K562 (cell line): ENCODE results near the gene GRIP1. TPM values are rescaled to one million over a fixed set of nuclear protein-coding genes. Genes with fewer than 3 reads are reported as not detected.

Experiments
- ATAC-seq: fragments of 200-7000 bp; cut with Tn5 transposase; 3 replicates; pipeline ENCODE4 v1.9.1; 2020; ENCODE audit warnings: moderate library complexity
- BruUV-seq: library from RNA; stranded (reverse); fragments of 400-500 nt; replicated peaks from 2 replicates; lab custom pipeline; 2021; lab: Mats Ljungman, UMichigan
- CTCF ChIA-PET: fragments of 300-600 bp; formaldehyde crosslinking; extraction: SDS; loops from one replicate; lab custom pipeline; 2021; ENCODE audit warnings: low intra/inter-chr PET ratio; lab: Yijun Ruan, JAX
- POLR2A ChIA-PET: fragments of 300-600, 350-650 bp; sonication (Branson Sonifier 250); formaldehyde crosslinking; extraction: SDS; loops from one replicate; lab custom pipeline; 2021; ENCODE audit warnings: antibody characterized with exemption, inconsistent platforms; lab: Yijun Ruan, JAX
- DNase-seq, 4 experiments: peaks; one replicate each; pipeline versions ENCODE4 v3.0.0 to v3.0.0-alpha.2; 2011 to 2018; ENCODE audit warnings: low spot score in 3 of 4, mixed read lengths in 3 of 4; ENCODE audit errors: extremely low read depth in 1 of 4
- FAIRE-seq: peaks from 2 replicates; lab custom pipeline; 2011; peaks lifted over from hg19 to GRCh38; lab: Jason Lieb, UNC
- H2AFZ ChIP-seq: 2 replicates; pipeline ENCODE4 v1.6.0; 2011; ENCODE audit warnings: low read depth, low read length, control low read depth, inconsistent platforms
- H3K27ac ChIP-seq: fragments of 200-600 bp; 3 replicates; pipeline ENCODE4 v1.8.0; 2011; ENCODE audit warnings: low read depth, mild to moderate bottlenecking, control low read depth, inconsistent platforms, low read length, moderate library complexity, mixed read lengths; ENCODE audit errors: extremely low read depth
- H3K27me3 ChIP-seq, 2 experiments: fragments of 300-600 bp in 1 of 2; 2 replicates in 1 of 2; 3 replicates in 1 of 2; pipeline versions ENCODE4 v1.6.0 to v1.8.0; 2011; ENCODE audit warnings: inconsistent platforms in 2 of 2, low read length in 2 of 2, mild to moderate bottlenecking in 1 of 2, mixed read lengths in 1 of 2, moderate library complexity in 1 of 2; ENCODE audit not compliant: control insufficient read depth in 2 of 2, insufficient read depth in 2 of 2
- H3K36me3 ChIP-seq: fragments of 300-600 bp; 3 replicates; pipeline ENCODE4 v1.8.0; 2011; ENCODE audit warnings: mild to moderate bottlenecking, low read length, inconsistent platforms; ENCODE audit not compliant: control insufficient read depth, insufficient read depth
- H3K4me1 ChIP-seq, 2 experiments: fragments of 200-600 bp in 1 of 2; replicated peaks in 1 of 2; 2 replicates in 1 of 2; 3 replicates in 1 of 2; pipeline versions ENCODE4 v1.5.1 to v1.8.0; 2011; ENCODE audit warnings: inconsistent platforms in 2 of 2, low read length in 2 of 2, mild to moderate bottlenecking in 1 of 2, mixed read lengths in 1 of 2, moderate library complexity in 1 of 2; ENCODE audit not compliant: control insufficient read depth in 2 of 2, insufficient read depth in 2 of 2
- H3K4me2 ChIP-seq: 2 replicates; pipeline ENCODE4 v1.6.1; 2011; ENCODE audit warnings: low read length, control low read depth, inconsistent platforms, mixed read lengths; ENCODE audit not compliant: insufficient read depth
- H3K4me3 ChIP-seq: fragments of 200-600 bp; sonication (generic), shearing (Covaris generic); 2 replicates; pipeline ENCODE4 v1.5.1; 2016; ENCODE audit warnings: control low read depth, inconsistent platforms
- H3K79me2 ChIP-seq: fragments of 200-600 bp; 3 replicates; pipeline ENCODE4 v1.8.0; 2011; ENCODE audit warnings: low read length, inconsistent platforms; ENCODE audit not compliant: control insufficient read depth, insufficient read depth
- H3K9ac ChIP-seq, 2 experiments: 2 replicates each; pipeline versions ENCODE4 v1.6.0 to v1.6.1; 2011; ENCODE audit warnings: low read depth in 2 of 2, low read length in 2 of 2, control low read depth in 1 of 2, inconsistent platforms in 1 of 2, mild to moderate bottlenecking in 1 of 2, mixed read lengths in 1 of 2; ENCODE audit not compliant: insufficient read depth in 1 of 2
- H3K9me1 ChIP-seq: one replicate; pipeline ENCODE4 v1.6.0; 2011; ENCODE audit warnings: inconsistent platforms, mild to moderate bottlenecking, low read length, moderate library complexity; ENCODE audit not compliant: control insufficient read depth, insufficient read depth
- H3K9me3 ChIP-seq: replicated peaks from 2 replicates; pipeline ENCODE4 v1.5.1; 2011; ENCODE audit warnings: low read depth, low read length, inconsistent platforms; ENCODE audit not compliant: control insufficient read depth, insufficient read depth
- H4K20me1 ChIP-seq: replicated peaks from 2 replicates; pipeline ENCODE4 v1.6.1; 2011; ENCODE audit warnings: low read length, inconsistent platforms, mixed read lengths; ENCODE audit not compliant: control insufficient read depth, insufficient read depth
- HDGF ChIP-seq: fragments of 450-650 bp; IDR thresholded peaks from 2 replicates; pipeline ENCODE4 v1.6.1; 2016
- MAFF ChIP-seq: IDR thresholded peaks from 2 replicates; pipeline ENCODE4 v1.6.1; 2012; ENCODE audit warnings: low read length, improper control_type of control experiment
- NFRKB ChIP-seq: fragments of 450-650 bp; IDR thresholded peaks from 2 replicates; pipeline ENCODE4 v1.6.1; 2016; ENCODE audit warnings: low read depth
- POLR3A ChIP-seq: IDR thresholded peaks from 2 replicates; pipeline ENCODE4 v1.6.1; 2011; ENCODE audit warnings: borderline replicate concordance, mild to moderate bottlenecking, moderate library complexity; ENCODE audit not compliant: insufficient read length, insufficient read depth; ENCODE audit errors: extremely low read depth
- SREBF2 ChIP-seq: sonication (generic); formaldehyde crosslinking; IDR thresholded peaks from 2 replicates; pipeline ENCODE4 v1.4.0; 2020; ENCODE audit warnings: mild to moderate bottlenecking, missing genetic modification reagents
- USF2 ChIP-seq: sonication (generic); formaldehyde crosslinking; IDR thresholded peaks from 2 replicates; pipeline ENCODE4 v1.5.0; 2020; ENCODE audit warnings: missing genetic modification reagents
- ZNF134 ChIP-seq: fragments of 250-450 bp; sonication (Bioruptor Pico); conservative IDR thresholded peaks from 2 replicates; pipeline ENCODE4 v1.4.0; 2020
- ZNF24 ChIP-seq: fragments of 450-650 bp; IDR thresholded peaks from 2 replicates; pipeline ENCODE4 v1.6.1; 2016
- WGBS: fragments of 100-300 bp; shearing (Covaris generic); methylation state at CpG from one replicate; pipeline ENCODE4 v1.1.6; 2016; ENCODE audit warnings: low coverage, mixed read lengths; ENCODE audit not compliant: insufficient coverage; ENCODE audit errors: missing lambda C conversion rate; 5-methylcytosine and 5-hydroxymethylcytosine counted together
- in situ Hi-C: fragments of 300-500 bp; cut with MboI; formaldehyde crosslinking; loops from 4 replicates; pipeline ENCODE4 v1.15.0; 2018; ENCODE audit warnings: inconsistent platforms, mixed read lengths
- intact Hi-C: fragments of 100-400 bp; cut with micrococcal nuclease; formaldehyde crosslinking; loops from 2 replicates; pipeline ENCODE4 v1.14.2; 2022
- polyA plus RNA-seq, 8 experiments: library from polyadenylated mRNA; depleted of rRNA in 4 of 8; stranded (reverse) in 5 of 8; unstranded in 3 of 8; fragments of >200 nt; fragmentation: Nextera tagmentation in 2 of 8; fragmentation: Illumina TruSeq in 1 of 8; extraction: Ambion mirVana in 2 of 8; extraction: Trizol in 1 of 8; gene quantifications; 2 replicates each; pipeline versions ENCODE4 v1.2.1 to v1.2.3, GENCODE V29; 2011 to 2014; ENCODE audit warnings: inconsistent platforms in 1 of 8, missing spikeins in 1 of 8
- total RNA-seq, 7 experiments: library from RNA; depleted of rRNA in 6 of 7; stranded (reverse); fragments of >200 nt in 6 of 7; fragmentation: Illumina TruSeq in 2 of 7; extraction: Trizol in 2 of 7; gene quantifications; 2 replicates each; pipeline versions ENCODE4 v1.2.1 to v1.2.3, GENCODE V29; 2011 to 2021; ENCODE audit warnings: low replicate concordance in 1 of 7

GRIP1 gene
- total and polyA plus RNA-seq, 9 of the 15 experiments (the other 6 are each of a cell fraction or from before 2014, with no cell fraction given), result 0.28 to 1.2 (median 0.45) TPM

DNA sequence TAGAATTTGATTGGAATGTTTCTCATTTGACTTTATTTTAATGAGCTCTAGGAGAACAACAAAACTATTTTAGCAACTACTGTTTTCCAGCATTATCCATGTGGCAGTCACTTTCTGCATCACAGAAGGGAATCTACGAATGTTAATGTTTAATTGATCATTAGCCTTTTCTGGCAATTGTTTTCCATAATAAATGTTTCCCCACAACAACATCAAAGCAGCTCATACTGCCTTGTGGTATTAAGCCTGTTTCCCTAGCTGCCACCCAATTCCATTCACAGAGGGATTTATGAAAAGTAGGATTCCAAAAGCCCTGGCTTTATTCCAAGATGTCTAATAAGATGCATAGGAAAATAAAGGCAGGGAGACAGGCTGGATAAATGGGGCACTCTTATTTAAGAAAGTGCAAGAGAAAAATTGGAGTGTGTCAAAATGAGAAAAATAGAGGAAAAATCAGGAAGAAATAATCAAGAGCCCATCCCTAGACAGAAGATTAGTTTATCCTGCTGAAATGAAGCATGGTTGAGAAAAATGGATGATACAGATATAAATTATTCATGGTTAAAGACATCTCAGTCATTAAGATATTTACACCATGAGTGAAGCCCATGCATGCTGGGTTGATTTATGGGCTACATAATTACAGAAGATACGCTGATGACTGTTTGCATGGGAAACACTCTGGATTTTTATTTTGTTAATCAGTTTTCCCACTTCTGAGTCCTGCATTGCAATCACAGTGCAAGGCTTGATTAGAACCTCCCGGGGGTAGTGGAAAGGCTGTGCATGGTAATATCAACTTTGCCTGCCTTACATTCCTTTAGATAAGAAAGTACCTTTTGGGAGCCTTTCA, 196.3 kb downstream of the GRIP1 start:
- ATAC-seq, result no peak
- Histone ChIP-seq H3K9me3 (no peaks in the 10 kb centered on the region), H4K20me1 (no peaks in the 10 kb centered on the region), H3K9ac (no peak overlapping the region), H3K79me2 (no peaks in the 10 kb centered on the region), H3K27ac (no peak overlapping the region), H3K4me2 (no peak overlapping the region), H3K36me3 (no peaks in the 10 kb centered on the region), H3K9me1 (no peaks in the 10 kb centered on the region), H3K27me3 (no peaks in the 10 kb centered on the region), H3K4me3 (no peak overlapping the region), H3K4me1 (no peaks in the 10 kb centered on the region), H2AFZ (no peak overlapping the region)
- ChIA-PET CTCF (no interaction called here), POLR2A (no interaction called here)
- in situ Hi-C loops, result no loop called here
- no peak for FAIRE-seq
- WGBS, result 0% methylated on average over 3 of the region's 3 CpGs
- no peak for DNase-seq
- no TSS peak for BruUV-seq
- intact Hi-C loops, result no loop called here
- TF ChIP-seq ZNF24 (no peak), ZNF134 (no peak), NFRKB (no peak), SREBF2 (CRISPR knock-in tag) (no peak), POLR3A (no peak), HDGF (no peak), USF2 (no peak), MAFF (no peak)
